Stimulated activated CD8-positive, alpha-beta memory T cell treated with anti-CD3 and anti-CD28 coated beads, Interleukin-4, amount 100 ng/mL, for 4 hours (primary cell): Measurements from ENCODE around the gene ACACB.

Experiments used
- DNase-seq, 2 donors: peaks; one replicate each; pipeline ENCODE4 v3.0.0-alpha.2; 2020; ENCODE audit warnings: low read depth in 2 of 2, low spot score in 1 of 2

ACACB gene

GRCh38 chr12:109109746-109110350 is 6.5 kb upstream of the ACACB start:
- DNase-seq = no peak

GRCh38 chr12:109110988-109111495 is 5.3 kb upstream of the ACACB start:
- peak; percentile 7 to 21 for DNase-seq

- no peak for DNase-seq
These were observed 3.5 kb upstream of the ACACB start for GRCh38 chr12:109112720-109113465.

GRCh38 chr12:109113661-109114321 is 2.6 kb upstream of the ACACB start:
- no peak for DNase-seq

GRCh38 chr12:109114644-109115043 is 1.7 kb upstream of the ACACB start:
- no peak for DNase-seq

GRCh38 chr12:109115404-109115757 is 1.0 kb upstream of the ACACB start:
- DNase-seq = no peak

GRCh38 chr12:109116611-109116949 is 193 bp downstream of the ACACB start:
- no peak for DNase-seq

GRCh38 chr12:109120095-109120494 is 3.7 kb downstream of the ACACB start:
- no peak for DNase-seq

GRCh38 chr12:109120557-109120956 is 4.2 kb downstream of the ACACB start:
- DNase-seq = no peak

GRCh38 chr12:109121346-109121880 is 5.0 kb downstream of the ACACB start:
- DNase-seq = no peak

GRCh38 chr12:109124878-109125648 is 8.7 kb downstream of the ACACB start:
- no peak for DNase-seq

- DNase-seq = no peak
These were observed 9.4 kb downstream of the ACACB start for GRCh38 chr12:109125791-109126190.

GRCh38 chr12:109126784-109127183 is 10.4 kb downstream of the ACACB start:
- DNase-seq = no peak

- no peak for DNase-seq
These were observed 11.3 kb downstream of the ACACB start for GRCh38 chr12:109127533-109128242.

- DNase-seq = no peak
These were observed 14.1 kb downstream of the ACACB start for GRCh38 chr12:109130297-109131153.

- DNase-seq = no peak
These were observed 15.0 kb downstream of the ACACB start for GRCh38 chr12:109131154-109132050.

GRCh38 chr12:109134186-109134917 is 18.0 kb downstream of the ACACB start:
- DNase-seq = no peak

GRCh38 chr12:109137055-109137454 is 20.7 kb downstream of the ACACB start:
- no peak for DNase-seq
